Mucosa of descending colon (tissue), 3 donors: ENCODE results near the gene CHST3. TPM values are rescaled to one million over a fixed set of nuclear protein-coding genes. Genes with fewer than 3 reads are reported as not detected.

Experiments
- ATAC-seq: fragments of 200-7000 bp; cut with Tn5 transposase; one replicate; pipeline ENCODE4 v1.9.1; 2020; ENCODE audit warnings: mild to moderate bottlenecking, moderate library complexity
- DNase-seq, 3 donors: peaks; one replicate each; pipeline ENCODE4 v3.0.0-alpha.2; 2020
- H3K36me3 ChIP-seq: fragments of 200-600 bp; one replicate; pipeline ENCODE4 v1.8.0; 2021; ENCODE audit warnings: low read depth, mild to moderate bottlenecking
- H3K4me1 ChIP-seq: fragments of 200-600 bp; one replicate; pipeline ENCODE4 v1.8.0; 2021; ENCODE audit warnings: low read depth, mild to moderate bottlenecking
- H3K4me3 ChIP-seq: fragments of 200-600 bp; one replicate; pipeline ENCODE4 v1.8.0; 2021; ENCODE audit warnings: mild to moderate bottlenecking
- H3K9me3 ChIP-seq: fragments of 200-600 bp; one replicate; pipeline ENCODE4 v1.8.0; 2021; ENCODE audit warnings: mild to moderate bottlenecking
- intact Hi-C, 2 donors: fragments of 100-400 bp; cut with DNase I in 1 of 2; cut with micrococcal nuclease in 1 of 2; formaldehyde crosslinking; loops; one replicate each; pipeline versions ENCODE4 v1.11.0 to v1.11.1; 2022; cut with DNase I, micrococcal nuclease
- total RNA-seq, 3 donors: library from RNA; stranded (reverse); fragmentation: NEBNext Ultra II Directional in 2 of 3; extraction: Animal tissue kit (Norgen Biotek cat#: 25700) in 2 of 3; gene quantifications; one replicate each; pipeline versions ENCODE4 v1.2.1 to v1.2.4, GENCODE V29; 2021 to 2023
- TF ChIP-seq, protein P1 (sequence below): fragments of 200-600 bp; IDR thresholded peaks from one replicate; pipeline ENCODE4 v1.8.0; 2022; ENCODE audit warnings: antibody characterized with exemption, mild to moderate bottlenecking
- donor health status: DM: no; HTN: no; CAD: no; lungs with moderate emphysema.
- donor health status: DM: no; HTN: no; CAD: no.
- donor health status: DM: no; HTN: yes; CAD: no.

CHST3 gene
- total RNA-seq, 3 donors from 2014 or later = 1.1 to 15.7 (median 3.1) TPM

DNA sequence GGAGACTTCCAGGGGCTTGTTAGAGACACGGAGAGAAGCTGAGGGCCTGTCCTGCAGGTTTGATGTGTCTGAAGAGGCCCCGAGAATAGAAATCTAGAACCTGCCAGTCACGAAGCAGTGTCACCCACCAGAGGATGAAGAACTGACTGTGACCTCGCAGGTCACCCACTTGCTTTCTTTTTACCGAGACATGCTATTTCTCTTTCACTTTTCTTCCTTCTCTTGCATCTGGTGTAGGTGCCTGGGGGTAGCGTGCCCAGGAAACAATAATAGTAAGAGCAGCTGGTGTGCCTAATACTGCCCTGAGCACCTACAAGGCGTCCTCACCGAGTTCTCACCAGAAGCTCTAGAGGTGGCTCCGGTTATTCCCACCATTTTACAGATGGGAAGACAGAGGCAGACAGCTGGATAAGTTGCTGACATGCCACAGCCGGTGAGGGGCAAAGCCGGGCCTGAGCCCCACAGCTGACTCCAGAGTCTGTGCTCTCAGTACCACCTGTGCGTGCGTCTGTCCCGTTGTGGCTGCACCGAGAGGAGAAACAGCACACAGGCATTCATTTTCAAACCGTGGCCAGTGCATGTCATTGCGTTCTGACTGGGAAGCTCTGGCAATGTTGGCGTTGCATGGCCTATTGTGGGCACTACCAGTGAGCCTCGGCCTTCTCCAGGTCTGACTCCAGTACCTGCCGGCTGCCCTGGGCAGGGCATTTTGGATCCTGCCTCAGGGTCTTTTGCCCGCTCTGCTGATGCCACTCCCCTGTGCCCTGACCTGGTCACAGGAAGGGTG lies 7.8 kb downstream of the CHST3 start:
- no peak overlapping the region for H3K4me3 ChIP-seq

DNA sequence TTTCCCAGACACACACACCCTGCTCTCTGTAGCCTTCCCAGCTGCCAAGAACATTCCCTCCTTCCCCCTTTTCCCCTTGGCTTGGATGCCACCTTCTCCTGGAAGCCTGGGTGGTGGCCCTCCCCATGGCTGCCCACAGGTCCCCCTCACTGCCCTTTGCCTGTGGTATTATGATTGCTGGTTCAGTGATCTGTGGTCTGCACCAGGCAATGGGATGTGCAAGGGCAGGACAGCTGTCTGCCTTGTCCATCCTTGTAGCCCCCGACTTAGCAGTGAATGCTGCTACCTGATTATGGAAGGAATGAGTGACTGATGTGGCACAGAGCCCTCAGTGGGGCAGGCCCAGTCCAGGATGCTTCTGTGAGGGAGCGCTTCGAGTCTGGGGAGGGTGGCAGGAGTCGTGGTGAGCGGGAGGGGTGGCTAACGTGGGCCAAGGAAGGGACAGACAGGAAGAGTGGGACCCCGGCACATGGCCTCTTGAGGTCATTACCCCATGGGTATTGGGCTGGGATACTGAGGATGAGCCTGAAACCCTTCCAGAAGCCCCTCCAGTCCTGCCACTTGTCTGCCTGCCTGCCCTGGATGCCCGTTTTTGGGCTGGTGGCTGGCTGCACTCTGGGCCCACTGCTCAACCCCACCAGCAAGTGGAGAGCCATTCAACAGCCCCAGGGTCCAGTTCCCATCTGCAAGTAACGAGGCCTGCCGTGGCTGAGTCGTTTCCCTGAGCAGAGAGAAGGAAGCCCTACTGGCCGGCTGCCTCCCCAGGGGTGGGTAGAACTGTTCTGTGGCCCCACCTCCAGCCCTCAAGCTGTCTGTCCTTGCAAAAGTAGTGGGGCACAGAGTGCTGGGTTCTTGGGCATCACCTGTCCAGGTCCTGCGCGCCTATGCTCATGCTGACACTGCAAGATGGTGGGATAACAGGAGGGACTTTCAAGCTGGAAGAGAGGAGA lies 8.8 kb downstream of the CHST3 start:
- TF ChIP-seq, protein P1, sequence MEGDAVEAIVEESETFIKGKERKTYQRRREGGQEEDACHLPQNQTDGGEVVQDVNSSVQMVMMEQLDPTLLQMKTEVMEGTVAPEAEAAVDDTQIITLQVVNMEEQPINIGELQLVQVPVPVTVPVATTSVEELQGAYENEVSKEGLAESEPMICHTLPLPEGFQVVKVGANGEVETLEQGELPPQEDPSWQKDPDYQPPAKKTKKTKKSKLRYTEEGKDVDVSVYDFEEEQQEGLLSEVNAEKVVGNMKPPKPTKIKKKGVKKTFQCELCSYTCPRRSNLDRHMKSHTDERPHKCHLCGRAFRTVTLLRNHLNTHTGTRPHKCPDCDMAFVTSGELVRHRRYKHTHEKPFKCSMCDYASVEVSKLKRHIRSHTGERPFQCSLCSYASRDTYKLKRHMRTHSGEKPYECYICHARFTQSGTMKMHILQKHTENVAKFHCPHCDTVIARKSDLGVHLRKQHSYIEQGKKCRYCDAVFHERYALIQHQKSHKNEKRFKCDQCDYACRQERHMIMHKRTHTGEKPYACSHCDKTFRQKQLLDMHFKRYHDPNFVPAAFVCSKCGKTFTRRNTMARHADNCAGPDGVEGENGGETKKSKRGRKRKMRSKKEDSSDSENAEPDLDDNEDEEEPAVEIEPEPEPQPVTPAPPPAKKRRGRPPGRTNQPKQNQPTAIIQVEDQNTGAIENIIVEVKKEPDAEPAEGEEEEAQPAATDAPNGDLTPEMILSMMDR = no peak
- intact Hi-C loops = no loop called here
- H3K4me3 ChIP-seq = no peak overlapping the region
- ATAC-seq (no peak), DNase-seq (no peak)
- H3K36me3 ChIP-seq = no peaks in the 10 kb centered on the region
- H3K4me1 ChIP-seq = peaks cover 12% of the 10 kb centered on the region
- no peaks in the 10 kb centered on the region for H3K9me3 ChIP-seq

More for the DNA sequence above, 7.8 kb downstream of the CHST3 start:
- Histone ChIP-seq H3K4me1 (peaks cover 12% of the 10 kb centered on the region), H3K9me3 (no peaks in the 10 kb centered on the region), H3K36me3 (no peaks in the 10 kb centered on the region)
- no peak for DNase-seq
- ATAC-seq = no peak
- TF ChIP-seq, protein P1 = no peak
- intact Hi-C loops = no loop called here

DNA sequence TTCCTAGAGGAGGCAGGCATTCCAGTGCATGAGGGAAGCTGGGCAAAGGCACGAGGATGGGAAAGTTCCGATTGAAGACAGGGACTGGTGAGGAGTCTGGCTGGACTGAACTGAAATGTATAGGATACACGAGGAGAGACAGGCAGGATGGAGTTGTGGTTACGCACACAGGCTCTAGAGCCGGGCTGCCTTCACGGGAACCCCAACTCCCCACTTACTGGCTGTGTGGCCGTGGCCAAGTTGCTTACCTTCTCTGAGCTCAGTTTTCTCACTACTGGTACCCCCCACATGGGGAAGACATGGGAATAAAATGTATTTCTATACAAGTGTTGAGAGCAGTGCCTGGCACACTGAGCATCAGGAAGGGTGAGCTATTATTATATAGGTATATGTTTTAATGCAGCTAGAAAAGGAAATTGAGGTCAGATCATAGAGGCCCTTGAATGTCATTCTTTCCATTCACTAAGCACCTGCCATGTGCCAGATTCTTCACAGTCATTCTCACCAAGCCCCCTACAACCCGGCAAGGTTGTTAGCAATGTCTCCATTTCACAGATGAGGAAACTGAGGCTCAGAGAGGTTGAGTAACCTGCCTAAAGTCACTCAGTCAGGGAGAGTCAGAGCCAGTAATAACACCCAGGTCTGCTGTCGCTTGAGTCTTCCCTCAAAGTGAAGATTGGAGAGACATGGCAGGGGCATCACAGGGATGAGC lies 9.7 kb downstream of the CHST3 start:
- H3K4me3 ChIP-seq = no peak overlapping the region
- DNase-seq (no peak), ATAC-seq (no peak)
- no peaks in the 10 kb centered on the region for H3K36me3 ChIP-seq
- TF ChIP-seq, protein P1 = no peak
- intact Hi-C loops = no loop called here
- H3K9me3 ChIP-seq = no peaks in the 10 kb centered on the region
- H3K4me1 ChIP-seq = peaks cover 12% of the 10 kb centered on the region

DNA sequence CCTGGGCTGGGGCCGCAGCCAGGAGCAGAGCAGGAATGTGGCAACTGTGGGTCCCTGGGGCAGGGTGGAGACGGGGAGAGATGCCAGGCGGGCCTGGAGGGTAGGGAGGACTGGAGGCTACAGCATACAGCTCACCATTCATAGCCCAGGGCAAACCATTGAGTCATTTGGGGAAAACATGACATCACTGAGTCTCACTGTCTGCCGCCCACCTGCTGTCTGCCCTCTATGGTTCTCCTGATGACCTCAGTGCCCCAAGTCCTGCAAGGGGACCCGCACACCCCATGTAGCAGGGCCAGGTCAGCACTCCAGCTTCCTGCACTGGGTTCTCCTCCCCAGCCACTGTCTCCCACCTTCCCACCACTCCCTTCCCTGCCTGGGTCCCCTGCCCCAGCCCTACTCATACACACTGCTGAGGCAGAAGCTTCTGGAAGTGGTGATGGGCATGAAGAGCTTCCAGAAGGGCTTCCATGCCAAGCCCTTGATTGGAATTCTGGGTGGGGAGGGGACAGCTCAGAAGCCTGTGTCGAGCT lies 10.4 kb downstream of the CHST3 start:
- ATAC-seq (no peak), DNase-seq (no peak)
- intact Hi-C loops = no loop called here

More for the DNA sequence above, 10.4 kb downstream of the CHST3 start:
- Histone ChIP-seq H3K36me3 (no peaks in the 10 kb centered on the region), H3K4me3 (no peak overlapping the region), H3K4me1 (peaks cover 12% of the 10 kb centered on the region), H3K9me3 (no peaks in the 10 kb centered on the region)
- TF ChIP-seq, protein P1 = no peak
